CD14-positive monocyte (primary cell): Measurements from ENCODE around the gene GIGYF2. TPM values are rescaled to one million over a fixed set of nuclear protein-coding genes. Genes with fewer than 3 reads are reported as not detected.

Experiments
- DNase-seq, 3 donors: peaks; one replicate each; pipeline ENCODE4 v3.0.0-alpha.2; 2011 to 2022
- H2AFZ ChIP-seq: 2 replicates; pipeline ENCODE4 v1.6.0; 2012; ENCODE audit warnings: mild to moderate bottlenecking, low read depth, low read length, inconsistent platforms; ENCODE audit not compliant: insufficient read depth, poor library complexity, severe bottlenecking
- H3K27ac ChIP-seq, 2 donors: 1 replicate in 1 of 2; 2 replicates in 1 of 2; pipeline ENCODE4 v1.5.1; 2012 to 2013; ENCODE audit warnings: low read length in 2 of 2, control low read depth in 1 of 2, inconsistent platforms in 1 of 2, low read depth in 1 of 2, mild to moderate bottlenecking in 1 of 2
- H3K27me3 ChIP-seq, 2 donors: one replicate each; pipeline versions ENCODE4 v1.6.0 to v1.6.1; 2011 to 2013; ENCODE audit warnings: low read length in 2 of 2; ENCODE audit not compliant: control insufficient read depth in 2 of 2, insufficient read depth in 2 of 2
- H3K36me3 ChIP-seq, 2 donors: replicated peaks in 1 of 2; 1 replicate in 1 of 2; 2 replicates in 1 of 2; pipeline versions ENCODE4 v1.5.1 to v1.6.1; 2012 to 2013; ENCODE audit warnings: low read length in 2 of 2, control low read depth in 1 of 2, inconsistent platforms in 1 of 2, mild to moderate bottlenecking in 1 of 2; ENCODE audit not compliant: insufficient read depth in 2 of 2, control insufficient read depth in 1 of 2
- H3K4me1 ChIP-seq, 2 donors: 1 replicate in 1 of 2; 2 replicates in 1 of 2; pipeline versions ENCODE4 v1.5.1 to v1.6.1; 2012 to 2013; ENCODE audit warnings: low read length in 2 of 2, control low read depth in 1 of 2, inconsistent platforms in 1 of 2, mild to moderate bottlenecking in 1 of 2, moderate library complexity in 1 of 2; ENCODE audit not compliant: insufficient read depth in 2 of 2, control insufficient read depth in 1 of 2
- H3K4me2 ChIP-seq: replicated peaks from 2 replicates; pipeline ENCODE3; 2012; ENCODE audit warnings: low read length, moderate library complexity, mild to moderate bottlenecking; ENCODE audit not compliant: poor library complexity, severe bottlenecking; ENCODE audit errors: extremely low read depth
- H3K4me3 ChIP-seq, 3 experiments: fragments of 200-600 bp in 1 of 3; sonication (generic) in 1 of 3; replicated peaks in 1 of 3; 1 replicate in 2 of 3; 2 replicates in 1 of 3; pipeline ENCODE4 v1.5.1; 2011 to 2013; ENCODE audit warnings: low read length in 3 of 3, mild to moderate bottlenecking in 3 of 3, control low read depth in 2 of 3, low read depth in 2 of 3, inconsistent platforms in 1 of 3, moderate library complexity in 1 of 3
- H3K79me2 ChIP-seq: 2 replicates; pipeline ENCODE4 v1.6.0; 2012; ENCODE audit warnings: mild to moderate bottlenecking, control low read depth, inconsistent platforms, low read length, moderate library complexity; ENCODE audit not compliant: insufficient read depth
- H3K9ac ChIP-seq: 2 replicates; pipeline ENCODE4 v1.6.0; 2017; ENCODE audit warnings: low read length, mild to moderate bottlenecking; ENCODE audit not compliant: insufficient read depth, poor library complexity, severe bottlenecking
- H3K9me3 ChIP-seq, 2 donors: replicated peaks in 1 of 2; 1 replicate in 1 of 2; 2 replicates in 1 of 2; pipeline versions ENCODE4 v1.5.1 to v1.6.1; 2012 to 2013; ENCODE audit warnings: low read length in 2 of 2, control low read depth in 1 of 2; ENCODE audit not compliant: control insufficient read depth in 1 of 2, insufficient read depth in 1 of 2
- H4K20me1 ChIP-seq: 2 replicates; pipeline ENCODE4 v1.6.0; 2012; ENCODE audit warnings: mild to moderate bottlenecking, low read length, control low read depth, moderate library complexity; ENCODE audit not compliant: insufficient read depth
- H3K27ac Mint-ChIP-seq, 7 donors: one replicate each; pipeline ENCODE4 v1.8.0; 2020; ENCODE audit warnings: mild to moderate bottlenecking in 7 of 7, mixed read lengths in 7 of 7, moderate library complexity in 6 of 7, inconsistent platforms in 2 of 7
- H3K27me3 Mint-ChIP-seq, 3 donors: one replicate each; pipeline ENCODE4 v1.8.0; 2021 to 2022; ENCODE audit warnings: low read depth in 3 of 3, mild to moderate bottlenecking in 3 of 3, mixed read lengths in 3 of 3, moderate library complexity in 3 of 3, inconsistent platforms in 1 of 3
- H3K36me3 Mint-ChIP-seq, 2 donors: one replicate each; pipeline ENCODE4 v1.8.0; 2020; ENCODE audit warnings: mixed read lengths in 2 of 2, inconsistent platforms in 1 of 2, mild to moderate bottlenecking in 1 of 2
- H3K4me1 Mint-ChIP-seq: one replicate; pipeline ENCODE4 v1.8.0; 2020; ENCODE audit warnings: mild to moderate bottlenecking, mixed read lengths
- H3K4me3 Mint-ChIP-seq, 2 donors: one replicate each; pipeline ENCODE4 v1.8.0; 2020; ENCODE audit warnings: mild to moderate bottlenecking in 2 of 2, mixed read lengths in 2 of 2, moderate library complexity in 1 of 2
- H3K9me3 Mint-ChIP-seq, 7 donors: one replicate each; pipeline ENCODE4 v1.8.0; 2020 to 2022; ENCODE audit warnings: mixed read lengths in 7 of 7, mild to moderate bottlenecking in 6 of 7, moderate library complexity in 6 of 7, inconsistent platforms in 2 of 7
- WGBS: methylation state at CpG from one replicate; pipeline ENCODE4 v1.1.5; 2013; ENCODE audit warnings: missing lambda C conversion rate; ENCODE audit not compliant: insufficient coverage; 5-methylcytosine and 5-hydroxymethylcytosine counted together
- intact Hi-C, 2 donors: fragments of 100-400 bp; cut with micrococcal nuclease; formaldehyde crosslinking; loops; one replicate each; pipeline versions ENCODE4 v1.15.0 to v1.15.1; 2023
- polyA plus RNA-seq, 3 donors: library from polyadenylated mRNA; depleted of rRNA in 1 of 3; unstranded in 2 of 3; stranded (reverse) in 1 of 3; fragments of 300-500 nt in 2 of 3; fragments of >200 nt in 1 of 3; fragmentation: Illumina TruSeq in 2 of 3; gene quantifications; 1 replicate in 2 of 3; 2 replicates in 1 of 3; pipeline ENCODE4 v1.2.3, GENCODE V29; 2012 to 2021
- TF ChIP-seq, protein P1 (sequence below): fragments of 200-600 bp; IDR thresholded peaks from one replicate; pipeline ENCODE4 v1.8.0; 2022; ENCODE audit warnings: antibody characterized with exemption, mild to moderate bottlenecking

Gene GIGYF2
- polyA plus RNA-seq, 3 donors = 7.7 to 20.7 (median 17.3) TPM

DNA sequence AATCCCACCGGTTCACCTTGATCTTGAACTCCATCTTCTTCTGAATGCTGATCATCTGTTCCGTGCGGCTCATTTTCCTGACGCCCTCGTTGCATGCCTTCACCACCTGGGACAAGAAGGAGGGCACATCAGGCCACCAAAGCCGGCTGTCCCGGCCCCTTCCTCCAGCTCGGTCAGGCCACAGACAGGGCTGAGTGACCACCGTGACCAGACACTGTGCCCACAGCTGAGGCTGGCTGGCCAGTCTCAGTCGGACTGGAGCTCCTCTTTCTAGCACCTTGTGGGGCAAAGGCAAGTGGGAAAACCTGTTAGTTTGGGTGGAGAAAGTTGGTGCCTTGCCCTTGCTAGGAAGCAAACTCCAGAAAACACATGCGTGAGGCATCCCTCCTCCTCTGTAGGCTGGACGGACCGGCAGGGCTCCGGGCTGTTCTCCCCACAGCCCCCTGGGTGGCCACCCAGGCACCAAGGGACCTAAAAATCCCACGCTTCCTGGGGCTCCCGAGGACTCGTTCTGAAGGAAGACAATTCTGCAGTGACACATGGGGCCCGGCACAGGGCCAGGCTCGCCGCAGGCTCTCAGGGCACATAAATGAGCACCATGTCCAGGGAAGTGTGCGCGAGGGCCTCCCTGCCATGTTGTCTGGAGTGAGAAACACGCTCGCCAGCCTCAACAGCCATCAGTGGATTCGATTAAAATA, 188.3 kb downstream of the GIGYF2 start:
- no peaks in the 10 kb centered on the region for H3K9me3 ChIP-seq
- no peak overlapping the region for H3K4me3 ChIP-seq
- Mint-ChIP-seq H3K27me3 (peaks cover 3 to 13% (median 5%) of the 10 kb centered on the region in 3 donors), H3K4me1 (no peaks in the 10 kb centered on the region), H3K36me3 (no peaks in the 10 kb centered on the region), H3K4me3 (no peak overlapping the region), H3K27ac (no peak overlapping the region), H3K9me3 (peaks cover 0 to 3% (median 0%) of the 10 kb centered on the region in 7 donors)
- no peak overlapping the region for H2AFZ ChIP-seq
- no peak for DNase-seq
- H3K36me3 ChIP-seq = no peaks in the 10 kb centered on the region
- H3K9ac ChIP-seq = no peak overlapping the region
- no peaks in the 10 kb centered on the region for H3K79me2 ChIP-seq
- intact Hi-C loops = no loop called here
- 93% methylated on average over 20 of the region's 25 CpGs for WGBS
- no peaks in the 10 kb centered on the region for H3K27me3 ChIP-seq
- no peak overlapping the region for H3K27ac ChIP-seq
- no peaks in the 10 kb centered on the region for H4K20me1 ChIP-seq
- no peaks in the 10 kb centered on the region for H3K4me1 ChIP-seq
- no peak overlapping the region for H3K4me2 ChIP-seq
- TF ChIP-seq, protein P1, sequence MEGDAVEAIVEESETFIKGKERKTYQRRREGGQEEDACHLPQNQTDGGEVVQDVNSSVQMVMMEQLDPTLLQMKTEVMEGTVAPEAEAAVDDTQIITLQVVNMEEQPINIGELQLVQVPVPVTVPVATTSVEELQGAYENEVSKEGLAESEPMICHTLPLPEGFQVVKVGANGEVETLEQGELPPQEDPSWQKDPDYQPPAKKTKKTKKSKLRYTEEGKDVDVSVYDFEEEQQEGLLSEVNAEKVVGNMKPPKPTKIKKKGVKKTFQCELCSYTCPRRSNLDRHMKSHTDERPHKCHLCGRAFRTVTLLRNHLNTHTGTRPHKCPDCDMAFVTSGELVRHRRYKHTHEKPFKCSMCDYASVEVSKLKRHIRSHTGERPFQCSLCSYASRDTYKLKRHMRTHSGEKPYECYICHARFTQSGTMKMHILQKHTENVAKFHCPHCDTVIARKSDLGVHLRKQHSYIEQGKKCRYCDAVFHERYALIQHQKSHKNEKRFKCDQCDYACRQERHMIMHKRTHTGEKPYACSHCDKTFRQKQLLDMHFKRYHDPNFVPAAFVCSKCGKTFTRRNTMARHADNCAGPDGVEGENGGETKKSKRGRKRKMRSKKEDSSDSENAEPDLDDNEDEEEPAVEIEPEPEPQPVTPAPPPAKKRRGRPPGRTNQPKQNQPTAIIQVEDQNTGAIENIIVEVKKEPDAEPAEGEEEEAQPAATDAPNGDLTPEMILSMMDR = no peak

DNA sequence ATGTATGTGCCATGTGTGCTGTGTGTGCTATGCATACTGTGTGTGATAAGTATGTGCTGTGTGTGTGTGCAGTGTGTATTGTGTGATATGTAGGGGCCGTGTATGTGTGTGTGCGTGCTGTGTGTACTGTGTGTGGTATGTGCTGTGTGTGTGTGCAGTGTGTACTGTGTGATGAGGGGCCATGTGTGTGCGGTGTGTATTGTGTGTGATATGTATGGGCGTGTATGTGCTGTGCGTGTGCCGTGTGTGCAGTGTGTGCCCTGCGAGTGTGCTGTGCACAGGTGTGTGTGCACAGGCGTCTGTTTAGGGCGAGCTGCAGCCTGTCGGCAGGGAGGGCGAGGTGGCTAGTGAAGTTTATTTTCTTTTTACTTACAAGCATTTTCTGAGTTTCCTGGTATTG, 189.0 kb downstream of the GIGYF2 start:
- Histone ChIP-seq H2AFZ (no peak overlapping the region), H3K27ac (no peak overlapping the region), H3K36me3 (no peaks in the 10 kb centered on the region), H3K4me2 (no peak overlapping the region), H4K20me1 (no peaks in the 10 kb centered on the region), H3K9ac (no peak overlapping the region), H3K79me2 (no peaks in the 10 kb centered on the region), H3K9me3 (no peaks in the 10 kb centered on the region), H3K4me1 (no peaks in the 10 kb centered on the region), H3K4me3 (no peak overlapping the region), H3K27me3 (no peaks in the 10 kb centered on the region)
- H3K36me3 Mint-ChIP-seq = no peaks in the 10 kb centered on the region
- intact Hi-C loops = no loop called here
- H3K4me1 Mint-ChIP-seq = peaks cover 4% of the 10 kb centered on the region
- no peak overlapping the region for H3K4me3 Mint-ChIP-seq
- TF ChIP-seq, protein P1 = no peak
- DNase-seq = no peak
- H3K27ac Mint-ChIP-seq = peak overlapping the region in 1 of 7 donors; percentile 57
- peaks cover 7 to 13% (median 9%) of the 10 kb centered on the region in 3 donors for H3K27me3 Mint-ChIP-seq
- WGBS = 93% methylated on average over 6 of the region's 11 CpGs
- peaks cover 0 to 3% (median 0%) of the 10 kb centered on the region in 7 donors for H3K9me3 Mint-ChIP-seq
